HG02571 (cell line): Measurements from ENCODE around the gene HIPK2.

Experiments used
- ATAC-seq: cut with Tn5 transposase; IDR thresholded peaks from one replicate; pipeline ENCODE4 v1.9.1; 2021; ENCODE audit warnings: mild to moderate bottlenecking, moderate library complexity; ENCODE audit not compliant: unreplicated experiment

Gene HIPK2

GRCh38 chr7:139699640-139700504 is 77.9 kb downstream of the HIPK2 start:
- no peak for ATAC-seq

- ATAC-seq = no peak
These were observed 79.0 kb downstream of the HIPK2 start for GRCh38 chr7:139698844-139699243.

GRCh38 chr7:139698278-139698677 is 79.5 kb downstream of the HIPK2 start:
- ATAC-seq = no peak

GRCh38 chr7:139697056-139697455 is 80.7 kb downstream of the HIPK2 start:
- no peak for ATAC-seq

GRCh38 chr7:139696552-139696951 is 81.2 kb downstream of the HIPK2 start:
- no peak for ATAC-seq

- no peak for ATAC-seq
These were observed 82.2 kb downstream of the HIPK2 start for GRCh38 chr7:139695588-139695987.

GRCh38 chr7:139695051-139695450 is 82.7 kb downstream of the HIPK2 start:
- ATAC-seq = no peak

GRCh38 chr7:139694389-139694676 is 83.5 kb downstream of the HIPK2 start:
- no peak for ATAC-seq

- no peak for ATAC-seq
These were observed 84.0 kb downstream of the HIPK2 start for GRCh38 chr7:139693651-139694388.

- ATAC-seq = no peak
These were observed 85.1 kb downstream of the HIPK2 start for GRCh38 chr7:139692723-139693122.

GRCh38 chr7:139691253-139691781 is 86.5 kb downstream of the HIPK2 start:
- ATAC-seq = no peak

GRCh38 chr7:139687980-139688632 is 89.7 kb downstream of the HIPK2 start:
- no peak for ATAC-seq

GRCh38 chr7:139687211-139687954 is 90.4 kb downstream of the HIPK2 start:
- no peak for ATAC-seq

GRCh38 chr7:139683137-139683921 is 94.5 kb downstream of the HIPK2 start:
- peak; percentile 58 for ATAC-seq

- ATAC-seq = peak; percentile 35
These were observed 95.4 kb downstream of the HIPK2 start for GRCh38 chr7:139682136-139683013.

- no peak for ATAC-seq
These were observed 96.0 kb downstream of the HIPK2 start for GRCh38 chr7:139681812-139682135.

GRCh38 chr7:139681463-139681755 is 96.4 kb downstream of the HIPK2 start:
- no peak for ATAC-seq

GRCh38 chr7:139680676-139681462 is 96.9 kb downstream of the HIPK2 start:
- ATAC-seq = no peak
